Natural killer cell (primary cell): Measurements from ENCODE around the gene INTS15. TPM values are rescaled to one million over a fixed set of nuclear protein-coding genes. Genes with fewer than 3 reads are reported as not detected.

Experiments used
- ATAC-seq, 3 donors: fragments of 150-1000 bp in 2 of 3; fragments of 200-7000 bp in 1 of 3; cut with Tn5 transposase; 1 replicate in 1 of 3; 2 replicates in 2 of 3; pipeline ENCODE4 v1.10.0; 2021; ENCODE audit warnings: mild to moderate bottlenecking in 2 of 3, moderate library complexity in 2 of 3
- DNase-seq, 2 donors: peaks; one replicate each; pipeline versions ENCODE4 v3.0.0 to v3.0.0-alpha.2; 2013 to 2021; ENCODE audit warnings: mixed read lengths in 1 of 2
- H3K27ac ChIP-seq: one replicate; pipeline ENCODE4 v1.5.1; 2013; ENCODE audit warnings: mild to moderate bottlenecking, low read length
- H3K27me3 ChIP-seq: one replicate; pipeline ENCODE4 v1.6.1; 2013; ENCODE audit warnings: low read length; ENCODE audit not compliant: control insufficient read depth, insufficient read depth
- H3K36me3 ChIP-seq: one replicate; pipeline ENCODE4 v1.6.1; 2013; ENCODE audit warnings: low read length; ENCODE audit not compliant: control insufficient read depth, insufficient read depth
- H3K4me1 ChIP-seq: one replicate; pipeline ENCODE4 v1.6.1; 2013; ENCODE audit warnings: low read length; ENCODE audit not compliant: control insufficient read depth, insufficient read depth
- H3K4me3 ChIP-seq: one replicate; pipeline ENCODE4 v1.5.1; 2013; ENCODE audit warnings: low read length
- H3K9me3 ChIP-seq: one replicate; pipeline ENCODE4 v1.6.1; 2013; ENCODE audit warnings: low read length; ENCODE audit not compliant: control insufficient read depth, insufficient read depth
- H3K27ac Mint-ChIP-seq, 2 donors: one replicate each; pipeline ENCODE4 v1.8.0; 2022; ENCODE audit warnings: mild to moderate bottlenecking in 2 of 2, mixed read lengths in 2 of 2, moderate library complexity in 1 of 2
- H3K27me3 Mint-ChIP-seq, 2 donors: one replicate each; pipeline ENCODE4 v1.8.0; 2022; ENCODE audit warnings: low read depth in 2 of 2, mixed read lengths in 2 of 2
- H3K36me3 Mint-ChIP-seq: one replicate; pipeline ENCODE4 v1.8.0; 2022; ENCODE audit warnings: mixed read lengths
- H3K4me1 Mint-ChIP-seq, 2 donors: one replicate each; pipeline ENCODE4 v1.8.0; 2022; ENCODE audit warnings: mixed read lengths in 2 of 2
- H3K4me3 Mint-ChIP-seq: one replicate; pipeline ENCODE4 v1.8.0; 2022; ENCODE audit warnings: mild to moderate bottlenecking, moderate library complexity, mixed read lengths
- H3K9me3 Mint-ChIP-seq, 2 donors: one replicate each; pipeline ENCODE4 v1.8.0; 2022; ENCODE audit warnings: mixed read lengths in 2 of 2
- WGBS: methylation state at CpG from one replicate; pipeline ENCODE4 v1.1.7; 2013; ENCODE audit warnings: missing lambda C conversion rate; ENCODE audit not compliant: insufficient coverage; 5-methylcytosine and 5-hydroxymethylcytosine counted together
- intact Hi-C: fragments of 100-400 bp; cut with micrococcal nuclease; formaldehyde crosslinking; loops from one replicate; pipeline ENCODE4 v1.14.2; 2022
- total RNA-seq, 4 donors: library from RNA; stranded (reverse); fragments of 120-200 nt in 1 of 4; gene quantifications; one replicate each; pipeline versions ENCODE4 v1.2.3 to v1.2.4, GENCODE V29; 2013 to 2022
- TF ChIP-seq, protein P1 (sequence below): fragments of 200-600 bp; IDR thresholded peaks from one replicate; pipeline ENCODE4 v1.8.0; 2022; ENCODE audit warnings: antibody characterized with exemption

Gene INTS15
- total RNA-seq, 3 donors from 2014 or later (not counting 1 experiment from before 2014, with no cell fraction given): 47.5 to 70.1 (median 60.7) TPM

DNA sequence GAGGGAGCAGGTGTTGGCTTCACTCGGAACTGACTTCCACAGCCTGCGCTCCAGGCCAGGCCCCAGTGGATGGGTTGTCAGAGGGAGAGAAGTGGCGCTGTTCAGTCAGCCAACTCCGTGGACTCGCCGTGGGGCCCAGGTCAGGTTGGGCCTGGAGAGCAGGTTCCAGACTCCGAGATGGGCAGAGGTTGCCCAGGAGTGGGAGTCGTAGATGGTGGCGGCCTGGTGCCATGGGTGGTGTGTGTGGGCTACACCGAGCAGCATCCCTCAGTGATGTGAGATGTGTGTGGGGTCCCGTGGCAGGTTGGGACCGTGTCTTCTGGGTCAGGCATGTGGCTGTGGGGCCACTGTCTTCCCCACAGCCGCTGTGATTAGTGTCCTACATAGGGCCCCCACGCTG, 57.7 kb downstream of the INTS15 start:
- H3K4me3 ChIP-seq: no peak overlapping the region
- 97% methylated on average over 14 of the region's 14 CpGs for WGBS
- Mint-ChIP-seq H3K27me3 (no peaks in the 10 kb centered on the region), H3K27ac (no peak overlapping the region), H3K9me3 (no peaks in the 10 kb centered on the region), H3K4me1 (no peaks in the 10 kb centered on the region), H3K4me3 (no peak overlapping the region), H3K36me3 (no peaks in the 10 kb centered on the region)
- TF ChIP-seq, protein P1, sequence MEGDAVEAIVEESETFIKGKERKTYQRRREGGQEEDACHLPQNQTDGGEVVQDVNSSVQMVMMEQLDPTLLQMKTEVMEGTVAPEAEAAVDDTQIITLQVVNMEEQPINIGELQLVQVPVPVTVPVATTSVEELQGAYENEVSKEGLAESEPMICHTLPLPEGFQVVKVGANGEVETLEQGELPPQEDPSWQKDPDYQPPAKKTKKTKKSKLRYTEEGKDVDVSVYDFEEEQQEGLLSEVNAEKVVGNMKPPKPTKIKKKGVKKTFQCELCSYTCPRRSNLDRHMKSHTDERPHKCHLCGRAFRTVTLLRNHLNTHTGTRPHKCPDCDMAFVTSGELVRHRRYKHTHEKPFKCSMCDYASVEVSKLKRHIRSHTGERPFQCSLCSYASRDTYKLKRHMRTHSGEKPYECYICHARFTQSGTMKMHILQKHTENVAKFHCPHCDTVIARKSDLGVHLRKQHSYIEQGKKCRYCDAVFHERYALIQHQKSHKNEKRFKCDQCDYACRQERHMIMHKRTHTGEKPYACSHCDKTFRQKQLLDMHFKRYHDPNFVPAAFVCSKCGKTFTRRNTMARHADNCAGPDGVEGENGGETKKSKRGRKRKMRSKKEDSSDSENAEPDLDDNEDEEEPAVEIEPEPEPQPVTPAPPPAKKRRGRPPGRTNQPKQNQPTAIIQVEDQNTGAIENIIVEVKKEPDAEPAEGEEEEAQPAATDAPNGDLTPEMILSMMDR: no peak
- H3K27ac ChIP-seq: no peak overlapping the region
- no peaks in the 10 kb centered on the region for H3K27me3 ChIP-seq
- intact Hi-C loops: no loop called here
- ATAC-seq (no peak), DNase-seq (no peak)
- H3K9me3 ChIP-seq: no peaks in the 10 kb centered on the region
- peaks cover 45% of the 10 kb centered on the region for H3K36me3 ChIP-seq
- H3K4me1 ChIP-seq: no peaks in the 10 kb centered on the region

DNA sequence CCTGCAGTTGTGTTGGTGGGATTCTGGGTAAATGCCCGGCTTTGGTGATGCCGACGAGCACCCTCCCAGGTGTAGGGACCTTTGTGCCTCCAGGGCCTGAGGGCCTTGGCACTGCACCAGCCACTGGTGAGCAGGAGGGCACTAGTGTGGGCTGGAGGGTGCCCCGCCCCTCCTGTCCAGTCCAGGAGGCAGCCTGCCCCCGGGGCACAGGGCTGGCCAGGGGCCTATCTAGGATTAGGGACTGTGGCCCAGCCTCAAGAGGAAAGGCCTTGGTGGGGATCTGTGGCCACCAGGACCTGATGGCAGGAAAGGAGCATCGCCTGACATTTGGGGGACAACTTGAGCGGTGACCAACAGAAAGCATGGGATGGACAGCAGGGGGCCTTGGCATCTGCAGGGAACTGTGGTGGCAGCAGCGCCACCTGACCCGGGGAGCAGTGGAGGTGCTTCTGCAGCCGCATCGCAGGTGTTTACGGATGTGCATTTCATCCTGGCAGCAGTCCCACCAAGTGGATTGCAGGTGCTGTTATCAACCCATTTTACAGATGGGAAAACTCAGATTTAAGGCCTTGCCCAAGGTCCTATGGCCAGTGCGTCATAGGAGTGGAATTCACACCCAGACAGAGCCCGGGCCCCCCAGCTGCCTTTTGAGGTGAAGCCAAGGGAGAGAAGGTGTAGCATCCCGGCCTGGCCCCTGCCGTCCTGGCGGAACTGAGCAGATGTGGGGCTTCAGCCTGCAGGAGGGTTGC, 58.4 kb downstream of the INTS15 start:
- Histone ChIP-seq H3K4me3 (no peak overlapping the region), H3K27ac (no peak overlapping the region), H3K4me1 (no peaks in the 10 kb centered on the region), H3K9me3 (no peaks in the 10 kb centered on the region), H3K36me3 (peaks cover 39% of the 10 kb centered on the region), H3K27me3 (no peaks in the 10 kb centered on the region)
- 91% methylated on average over 17 of the region's 17 CpGs for WGBS
- Mint-ChIP-seq H3K4me3 (no peak overlapping the region), H3K36me3 (no peaks in the 10 kb centered on the region), H3K4me1 (no peaks in the 10 kb centered on the region), H3K27me3 (no peaks in the 10 kb centered on the region), H3K9me3 (no peaks in the 10 kb centered on the region), H3K27ac (no peak overlapping the region)
- intact Hi-C loops: no loop called here
- TF ChIP-seq, protein P1: no peak
- DNase-seq (no peak), ATAC-seq (no peak)

DNA sequence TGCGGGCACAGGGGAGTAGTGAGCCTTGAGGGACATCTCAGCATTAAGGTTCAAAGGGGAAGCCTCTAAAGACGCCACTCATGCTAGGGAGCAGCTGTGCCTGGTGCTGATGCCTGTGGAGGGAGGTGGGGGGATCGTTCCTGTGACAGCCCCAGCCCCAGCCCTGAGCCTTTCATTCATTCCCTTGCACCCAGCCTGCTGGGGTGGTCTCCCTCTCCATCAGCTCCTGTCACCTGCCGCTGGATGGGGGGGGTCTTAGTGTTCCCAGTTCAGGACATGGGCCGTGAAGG, 58.9 kb downstream of the INTS15 start:
- Histone ChIP-seq H3K36me3 (peaks cover 34% of the 10 kb centered on the region), H3K27ac (no peak overlapping the region), H3K4me1 (no peaks in the 10 kb centered on the region), H3K9me3 (no peaks in the 10 kb centered on the region), H3K4me3 (no peak overlapping the region), H3K27me3 (no peaks in the 10 kb centered on the region)
- Mint-ChIP-seq H3K4me1 (no peaks in the 10 kb centered on the region), H3K36me3 (no peaks in the 10 kb centered on the region), H3K27me3 (no peaks in the 10 kb centered on the region), H3K4me3 (no peak overlapping the region), H3K27ac (no peak overlapping the region), H3K9me3 (no peaks in the 10 kb centered on the region)
- DNase-seq: no peak
- intact Hi-C loops: no loop called here
- WGBS: 98% methylated on average over 5 of the region's 5 CpGs
- no peak for ATAC-seq
- TF ChIP-seq, protein P1: no peak
